HG02588 (cell line): ENCODE results near the gene STYXL1.
"Not testable (repeated sequence)": the region's sequence is repeated elsewhere in the genome, so short reads cannot be mapped to it uniquely, and the experiment has no call there.

Experiments used
- ATAC-seq: cut with Tn5 transposase; IDR thresholded peaks from one replicate; pipeline ENCODE4 v1.9.1; 2021; ENCODE audit warnings: mild to moderate bottlenecking, moderate library complexity; ENCODE audit not compliant: unreplicated experiment

STYXL1 gene

GRCh38 chr7:76047811-76048667, at the start of gene STYXL1, which contains the start of gene MDH2:
Gene STYXL1 (minus strand): TSS chr7:76048000. CDS start chr7:76030523, 17,477 bp downstream.
Gene MDH2 (plus strand): TSS chr7:76048106. CDS start chr7:76048161, 55 bp downstream.
- peak; percentile 95 for ATAC-seq

GRCh38 chr7:76095908-76096307, 48.1 kb upstream of the STYXL1 start:
- ATAC-seq: no peak

GRCh38 chr7:76094326-76094725, 46.5 kb upstream of the STYXL1 start:
- ATAC-seq: not testable (repeated sequence)

- ATAC-seq: not testable (repeated sequence)
Measured at GRCh38 chr7:76093531-76093930, 45.7 kb upstream of the STYXL1 start.

GRCh38 chr7:76091506-76091905, 43.7 kb upstream of the STYXL1 start:
- no peak for ATAC-seq

GRCh38 chr7:76089865-76090475, 42.2 kb upstream of the STYXL1 start:
- ATAC-seq: no peak

- ATAC-seq: not testable (repeated sequence)
Measured at GRCh38 chr7:76087362-76087791, 39.6 kb upstream of the STYXL1 start.

- ATAC-seq: no peak
Measured at GRCh38 chr7:76086070-76086469, 38.3 kb upstream of the STYXL1 start.

- not testable (repeated sequence) for ATAC-seq
Measured at GRCh38 chr7:76084115-76084514, 36.3 kb upstream of the STYXL1 start.

- ATAC-seq: no peak
Measured at GRCh38 chr7:76080204-76080603, 32.4 kb upstream of the STYXL1 start.

- no peak for ATAC-seq
Measured at GRCh38 chr7:76077435-76077834, 29.6 kb upstream of the STYXL1 start.

- ATAC-seq: no peak
Measured at GRCh38 chr7:76076995-76077394, 29.2 kb upstream of the STYXL1 start.

- ATAC-seq: no peak
Measured at GRCh38 chr7:76074972-76075370, 27.2 kb upstream of the STYXL1 start.

GRCh38 chr7:76074306-76074971, 26.6 kb upstream of the STYXL1 start:
- ATAC-seq: no peak

GRCh38 chr7:76073335-76073990, 25.7 kb upstream of the STYXL1 start:
- ATAC-seq: no peak

- no peak for ATAC-seq
Measured at GRCh38 chr7:76072243-76073148, 24.7 kb upstream of the STYXL1 start.

GRCh38 chr7:76071316-76072242, 23.8 kb upstream of the STYXL1 start:
- no peak for ATAC-seq

GRCh38 chr7:76069238-76069638, 21.4 kb upstream of the STYXL1 start:
- ATAC-seq: no peak
